HEK293T (cell line): ENCODE results near the gene CHST15.

ENCODE experiments used
- CTBP1 ChIP-seq: fragments of 450-650 bp; IDR thresholded peaks from 2 replicates; pipeline ENCODE4 v1.6.1; 2016; ENCODE audit warnings: borderline replicate concordance
- FOXK2 ChIP-seq: fragments of 450-650 bp; IDR thresholded peaks from 2 replicates; pipeline ENCODE4 v1.6.1; 2016; ENCODE audit warnings: mild to moderate bottlenecking
- NFRKB ChIP-seq: fragments of 450-650 bp; IDR thresholded peaks from 2 replicates; pipeline ENCODE4 v1.6.1; 2016; ENCODE audit warnings: mild to moderate bottlenecking, moderate library complexity
- SP1 ChIP-seq: fragments of 450-650 bp; IDR thresholded peaks from 2 replicates; pipeline ENCODE4 v1.6.1; 2017

DNA sequence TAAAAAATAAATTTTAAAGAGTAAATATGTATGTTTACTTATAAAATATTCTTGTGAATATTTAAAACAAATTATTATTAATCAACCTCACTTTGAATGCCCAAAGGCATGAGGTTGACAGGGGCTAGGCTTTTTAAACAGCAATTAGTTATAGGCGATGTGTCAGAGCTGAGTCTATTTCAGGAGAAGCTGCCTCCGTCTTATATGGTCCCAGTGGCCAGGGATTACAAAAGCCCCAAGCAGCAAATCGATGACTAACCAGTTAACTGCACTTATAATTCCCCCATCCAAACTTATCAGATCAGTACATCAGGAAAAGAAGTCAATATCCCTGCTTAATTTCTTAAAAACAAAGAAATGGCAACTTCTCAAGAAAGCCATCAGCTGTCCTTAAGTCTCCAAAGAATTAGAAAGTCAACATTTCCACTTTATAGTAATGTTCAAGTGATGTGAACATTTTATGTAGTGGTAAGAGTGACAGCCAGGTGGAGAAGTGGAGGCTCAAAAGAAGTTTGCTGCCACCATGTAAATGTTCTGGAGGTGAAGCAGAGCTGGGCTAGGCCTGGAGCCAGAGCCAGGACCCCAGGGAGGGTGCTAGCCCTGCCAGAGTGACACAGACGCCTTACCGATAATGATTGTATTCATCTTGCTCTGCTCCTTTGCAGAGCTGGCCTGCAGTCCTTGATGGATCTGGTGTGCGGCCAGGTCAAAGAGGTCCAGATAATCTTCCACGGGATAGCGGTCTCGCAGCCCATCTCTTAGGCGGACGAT is 51.5 kb downstream of the CHST15 start:
- TF ChIP-seq NFRKB = no peak
- TF ChIP-seq FOXK2 = no peak
- no peak for TF ChIP-seq SP1
- TF ChIP-seq CTBP1 = no peak
